Cardiac septum (tissue), 1 donor: Measurements from ENCODE around the gene LRRC3. TPM values are rescaled to one million over a fixed set of nuclear protein-coding genes. Genes with fewer than 3 reads are reported as not detected.

ENCODE experiments used
- DNase-seq: peaks from one replicate; pipeline ENCODE4 v3.0.0-alpha.2; 2020; ENCODE audit warnings: low spot score
- intact Hi-C: fragments of 100-400 bp; cut with DNase I; formaldehyde crosslinking; loops from one replicate; pipeline ENCODE4 v1.14.0; 2022
- total RNA-seq: library from RNA; stranded (reverse); fragmentation: NEBNext Ultra II Directional; extraction: Animal tissue kit (Norgen Biotek cat#: 25700); gene quantifications from one replicate; pipeline ENCODE4 v1.2.1, GENCODE V29; 2021
- donor health status: DM: no; HTN: no; CAD: no.

The LRRC3 gene
- total RNA-seq, 1 donor from 2014 or later, result 2.9 TPM

- intact Hi-C loops, result no loop called here
- DNase-seq, result peak; percentile 43
Observed at GRCh38 chr21:44437371-44437695, 18.0 kb upstream of the LRRC3 start.

GRCh38 chr21:44437696-44438431 lies 17.4 kb upstream of the LRRC3 start:
- intact Hi-C loops, result no loop called here
- DNase-seq, result no peak

GRCh38 chr21:44438531-44439210 lies 16.6 kb upstream of the LRRC3 start:
- intact Hi-C loops, result no loop called here
- DNase-seq, result peak; percentile 85

- intact Hi-C loops, result no loop called here
- no peak for DNase-seq
Observed at GRCh38 chr21:44439211-44439600, 16.1 kb upstream of the LRRC3 start.

GRCh38 chr21:44440241-44441040 lies 14.9 kb upstream of the LRRC3 start:
- DNase-seq, result no peak

GRCh38 chr21:44441041-44441400 lies 14.3 kb upstream of the LRRC3 start:
- DNase-seq, result no peak
- intact Hi-C loops, result no loop called here

More at GRCh38 chr21:44440241-44441040, 14.9 kb upstream of the LRRC3 start:
- intact Hi-C loops, result no loop called here

- DNase-seq, result no peak
- intact Hi-C loops, result no loop called here
Observed at GRCh38 chr21:44441581-44442265, 13.6 kb upstream of the LRRC3 start.

GRCh38 chr21:44442266-44443125 lies 12.8 kb upstream of the LRRC3 start:
- intact Hi-C loops, result no loop called here
- no peak for DNase-seq

GRCh38 chr21:44443291-44443890 lies 11.9 kb upstream of the LRRC3 start:
- intact Hi-C loops, result no loop called here
- DNase-seq, result no peak

- no peak for DNase-seq
- intact Hi-C loops, result no loop called here
Observed at GRCh38 chr21:44443891-44444285, 11.4 kb upstream of the LRRC3 start.

- intact Hi-C loops, result no loop called here
- DNase-seq, result no peak
Observed at GRCh38 chr21:44444286-44444931, 10.9 kb upstream of the LRRC3 start.

GRCh38 chr21:44445145-44445812 lies 10.0 kb upstream of the LRRC3 start:
- no peak for DNase-seq
- intact Hi-C loops, result no loop called here

GRCh38 chr21:44448651-44449131 lies 6.6 kb upstream of the LRRC3 start:
- peak; percentile 47 for DNase-seq
- intact Hi-C loops, result no loop called here

GRCh38 chr21:44449473-44450363 lies 5.6 kb upstream of the LRRC3 start:
- peak; percentile 57 for DNase-seq
- intact Hi-C loops, result no loop called here

- intact Hi-C loops, result no loop called here
Observed at GRCh38 chr21:44450402-44450801, 4.9 kb upstream of the LRRC3 start.

GRCh38 chr21:44450999-44451398 lies 4.3 kb upstream of the LRRC3 start:
- DNase-seq, result peak; percentile 60
- intact Hi-C loops, result no loop called here

More at GRCh38 chr21:44450402-44450801, 4.9 kb upstream of the LRRC3 start:
- DNase-seq, result peak; percentile 70

- intact Hi-C loops, result no loop called here
- no peak for DNase-seq
Observed at GRCh38 chr21:44453120-44453519, 2.2 kb upstream of the LRRC3 start.
